HG02981 (cell line): Measurements from ENCODE around the gene ROBO3.

ENCODE experiments used
- ATAC-seq: cut with Tn5 transposase; IDR thresholded peaks from one replicate; pipeline ENCODE4 v1.9.1; 2021; ENCODE audit warnings: mild to moderate bottlenecking, moderate library complexity; ENCODE audit not compliant: unreplicated experiment

Gene ROBO3

GRCh38 chr11:124917115-124917637, 51.9 kb downstream of the ROBO3 start:
- no peak for ATAC-seq

- ATAC-seq: no peak
Observed at GRCh38 chr11:124918950-124919349, 53.7 kb downstream of the ROBO3 start, which contains the start of gene HEPN1. Gene HEPN1, plus strand, starts transcription at chr11:124919250.

GRCh38 chr11:124919898-124920297, 54.7 kb downstream of the ROBO3 start:
- no peak for ATAC-seq

- no peak for ATAC-seq
Observed at GRCh38 chr11:124920356-124920755, 55.1 kb downstream of the ROBO3 start.

- ATAC-seq: no peak
Observed at GRCh38 chr11:124920870-124921609, 55.8 kb downstream of the ROBO3 start.

- no peak for ATAC-seq
Observed at GRCh38 chr11:124922831-124923230, 57.6 kb downstream of the ROBO3 start.

- no peak for ATAC-seq
Observed at GRCh38 chr11:124923296-124923695, 58.1 kb downstream of the ROBO3 start.

GRCh38 chr11:124928942-124929665, 63.9 kb downstream of the ROBO3 start:
- no peak for ATAC-seq

GRCh38 chr11:124930799-124931198, 65.6 kb downstream of the ROBO3 start:
- peak; percentile 78 for ATAC-seq
